ENCODE measurements around the gene THSD7A.
A peak's percentile ranks its signal among the peaks of the same experiment; 100 is the strongest.

THSD7A gene

DNA sequence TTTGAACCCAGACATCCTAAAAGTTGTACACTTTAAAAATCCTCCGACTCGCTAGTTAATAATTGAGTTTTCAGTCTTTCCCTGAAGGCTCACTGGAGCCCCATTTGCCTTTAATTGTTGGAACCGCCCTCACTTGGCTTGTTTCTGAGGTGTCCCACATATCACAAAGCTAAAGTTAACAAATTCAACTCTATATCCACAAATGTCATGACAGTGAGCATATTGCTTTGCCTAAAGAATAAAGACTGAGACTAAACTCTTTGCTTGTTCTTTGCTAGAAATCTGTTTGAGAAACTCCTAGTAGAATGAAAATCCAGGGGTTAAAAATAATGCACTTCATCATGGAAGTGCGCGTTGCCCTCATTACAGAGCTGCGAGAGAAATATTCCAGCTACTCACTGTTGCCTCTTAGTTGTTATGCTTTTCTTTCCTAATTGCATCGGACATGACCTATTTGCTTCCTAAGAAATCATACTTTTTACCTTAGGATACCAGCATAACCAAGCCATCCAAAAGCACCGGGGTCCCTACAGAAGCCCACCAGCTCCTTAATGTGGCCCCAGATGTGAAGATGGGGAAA lies 752 bp downstream of the THSD7A start:
- H3K4me1 Mint-ChIP-seq (ENCODE audit: low read depth), result peaks cover 13% of the 10 kb centered on the region
- peaks cover 52% of the 10 kb centered on the region for H3K27me3 Mint-ChIP-seq
- no peak overlapping the region for H3K4me3 Mint-ChIP-seq
- H3K27ac Mint-ChIP-seq, result no peak overlapping the region
- H3K36me3 Mint-ChIP-seq (ENCODE audit: low read depth), result no peaks in the 10 kb centered on the region
- H3K9me3 Mint-ChIP-seq, result no peaks in the 10 kb centered on the region

DNA sequence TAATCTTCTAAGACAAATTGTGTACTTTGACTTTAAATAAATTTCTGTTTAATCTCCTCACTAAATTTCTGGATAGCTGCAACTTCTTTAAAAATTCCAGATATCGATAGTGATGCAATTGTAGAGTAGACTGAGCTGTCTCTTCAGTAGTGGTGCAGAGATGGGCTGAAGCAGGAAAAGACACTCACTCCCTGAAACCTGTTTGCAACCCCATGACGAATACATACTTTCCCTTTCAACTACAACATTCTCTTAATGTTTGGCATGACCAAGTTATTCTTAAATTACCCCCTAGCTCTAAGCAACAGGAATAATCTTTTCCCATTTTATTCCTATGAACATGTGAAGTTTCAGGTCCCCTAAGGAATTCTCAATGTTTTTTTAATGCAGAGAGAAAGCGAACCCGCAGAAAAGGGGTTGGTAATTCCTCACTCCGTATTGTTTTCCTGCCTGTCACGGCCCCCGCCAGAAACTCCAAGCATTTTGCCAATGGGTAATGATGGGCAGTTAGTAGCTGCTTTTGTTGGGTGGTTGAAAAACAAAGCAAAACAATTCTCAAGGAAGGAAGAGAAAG lies 1.3 kb downstream of the THSD7A start:
- no peaks in the 10 kb centered on the region for H3K36me3 Mint-ChIP-seq (ENCODE audit: low read depth)
- peaks cover 13% of the 10 kb centered on the region for H3K4me1 Mint-ChIP-seq (ENCODE audit: low read depth)

DNA sequence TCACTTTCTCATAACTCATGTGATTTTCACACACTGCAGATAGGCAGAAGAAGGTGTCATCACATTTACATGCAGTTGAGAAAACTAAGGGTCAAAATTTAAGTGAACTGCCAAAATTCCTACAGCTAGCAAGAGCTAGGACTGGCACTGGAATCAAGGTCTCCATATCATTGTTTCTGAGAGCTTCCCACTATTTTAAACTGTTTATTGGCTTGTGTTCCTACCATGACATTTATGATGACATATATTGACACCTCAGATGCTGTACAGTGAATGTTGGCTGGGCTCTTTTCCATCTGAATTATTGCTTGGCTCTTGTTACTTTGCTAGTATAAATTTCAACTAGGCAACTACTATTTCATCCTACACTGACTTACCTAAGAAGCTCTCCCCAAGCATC lies 2.0 kb downstream of the THSD7A start:
- peaks cover 13% of the 10 kb centered on the region for H3K4me1 Mint-ChIP-seq (ENCODE audit: low read depth)
- peaks cover 52% of the 10 kb centered on the region for H3K27me3 Mint-ChIP-seq
- H3K9me3 Mint-ChIP-seq, result no peaks in the 10 kb centered on the region
- no peaks in the 10 kb centered on the region for H3K36me3 Mint-ChIP-seq (ENCODE audit: low read depth)
- no peak overlapping the region for H3K4me3 Mint-ChIP-seq
- H3K27ac Mint-ChIP-seq, result no peak overlapping the region

More for the DNA sequence above, 1.3 kb downstream of the THSD7A start:
- Mint-ChIP-seq H3K27me3 (peaks cover 52% of the 10 kb centered on the region), H3K9me3 (no peaks in the 10 kb centered on the region), H3K4me3 (peak overlapping the region; percentile 17), H3K27ac (no peak overlapping the region)

DNA sequence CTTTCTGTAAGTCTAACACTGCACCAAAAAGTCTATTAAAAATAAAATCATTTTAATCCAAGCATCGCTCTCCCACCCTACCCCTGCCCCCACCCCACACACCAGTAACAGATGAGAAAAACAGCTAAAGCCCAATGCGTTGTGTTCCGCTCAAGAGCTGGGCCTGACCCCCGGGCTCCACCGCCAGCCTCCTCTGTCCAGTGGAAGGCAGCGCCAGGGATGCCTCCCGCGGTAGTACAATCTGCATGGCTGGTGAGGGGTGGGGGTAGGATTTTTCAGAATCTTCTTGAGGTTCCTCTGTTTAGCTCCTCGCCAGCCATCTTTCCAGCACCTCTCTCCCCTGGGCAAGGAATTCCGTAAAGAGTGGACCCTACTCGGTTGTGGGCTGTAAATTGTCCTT lies 12.1 kb downstream of the THSD7A start:
- H3K9me3 Mint-ChIP-seq, result no peaks in the 10 kb centered on the region
- no peaks in the 10 kb centered on the region for H3K27me3 Mint-ChIP-seq
- no peak overlapping the region for H3K27ac Mint-ChIP-seq
- H3K4me1 Mint-ChIP-seq (ENCODE audit: low read depth), result no peaks in the 10 kb centered on the region
- no peak overlapping the region for H3K4me3 Mint-ChIP-seq
- no peaks in the 10 kb centered on the region for H3K36me3 Mint-ChIP-seq (ENCODE audit: low read depth)

DNA sequence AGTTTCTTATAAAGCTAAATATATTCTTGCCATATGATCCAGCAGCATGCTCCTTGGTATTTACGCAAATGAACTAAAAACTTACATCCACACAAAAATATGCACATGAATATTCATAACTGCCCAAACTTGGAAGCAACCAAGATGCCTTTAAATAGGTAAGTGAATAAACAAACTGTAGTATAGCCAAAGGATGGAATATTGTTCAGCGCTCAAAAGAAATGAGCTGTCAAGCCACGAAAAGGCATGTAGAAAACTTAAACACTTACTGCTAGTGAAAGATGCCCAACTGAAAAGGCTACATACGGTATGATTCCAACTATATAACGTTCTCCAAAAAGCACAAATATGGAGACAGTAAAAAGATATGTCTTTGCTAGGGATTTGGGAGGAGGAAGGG lies 12.7 kb downstream of the THSD7A start:
- Mint-ChIP-seq H3K4me3 (no peak overlapping the region), H3K4me1 (ENCODE audit: low read depth) (no peaks in the 10 kb centered on the region), H3K27ac (no peak overlapping the region), H3K9me3 (no peaks in the 10 kb centered on the region), H3K27me3 (no peaks in the 10 kb centered on the region), H3K36me3 (ENCODE audit: low read depth) (no peaks in the 10 kb centered on the region)

DNA sequence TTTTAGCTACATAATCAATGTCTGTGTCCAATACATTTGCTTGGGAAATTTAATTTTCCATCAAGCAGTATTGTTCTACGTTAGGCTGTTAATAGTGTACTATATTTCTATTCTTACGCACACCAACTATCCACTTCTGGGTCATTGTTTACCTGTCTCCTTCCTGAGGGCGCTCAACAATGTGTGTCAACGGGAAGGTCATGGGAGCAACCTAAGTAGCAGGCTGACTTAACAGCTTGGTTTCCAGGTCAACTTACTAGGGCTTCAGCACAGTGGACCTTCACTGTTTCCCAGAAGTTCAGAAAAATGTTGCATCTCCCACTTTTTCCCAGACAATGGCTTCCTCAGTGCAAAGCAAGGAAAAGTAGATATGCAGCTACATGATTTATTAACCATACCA lies 13.7 kb downstream of the THSD7A start:
- H3K4me1 Mint-ChIP-seq (ENCODE audit: low read depth), result no peaks in the 10 kb centered on the region
- H3K9me3 Mint-ChIP-seq, result no peaks in the 10 kb centered on the region
- H3K27me3 Mint-ChIP-seq, result no peaks in the 10 kb centered on the region
- no peaks in the 10 kb centered on the region for H3K36me3 Mint-ChIP-seq (ENCODE audit: low read depth)
- H3K4me3 Mint-ChIP-seq, result no peak overlapping the region
- H3K27ac Mint-ChIP-seq, result no peak overlapping the region

DNA sequence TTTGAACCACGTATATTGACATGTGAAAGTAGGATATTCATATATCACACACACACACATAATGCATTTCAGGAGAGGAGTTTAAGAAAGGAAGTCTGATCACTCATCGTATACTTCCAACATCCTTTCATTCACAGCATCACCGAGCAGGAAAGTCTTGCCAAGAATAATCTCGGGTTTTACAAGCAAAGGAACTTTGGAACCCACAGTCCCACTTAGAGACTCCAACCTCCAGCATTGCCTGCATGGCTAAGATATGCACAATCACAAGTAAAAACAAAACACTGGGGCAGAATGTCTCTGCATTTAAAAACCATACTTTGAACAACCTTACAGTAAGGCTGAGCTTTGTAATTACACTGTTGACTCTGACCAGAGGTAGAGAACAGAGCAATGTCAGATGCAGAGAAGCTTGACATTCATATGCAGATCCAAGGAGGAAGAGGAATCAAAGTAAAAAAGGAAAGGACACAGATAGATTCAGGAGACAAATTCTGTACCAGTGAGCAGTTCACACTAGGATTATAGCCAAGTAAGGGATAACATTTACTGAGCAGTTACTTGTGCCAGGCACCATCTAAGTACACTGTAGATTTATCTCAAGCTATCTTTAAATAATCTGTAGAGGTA lies 14.8 kb downstream of the THSD7A start:
- H3K27me3 Mint-ChIP-seq, result no peaks in the 10 kb centered on the region
- H3K36me3 Mint-ChIP-seq (ENCODE audit: low read depth), result no peaks in the 10 kb centered on the region
- H3K27ac Mint-ChIP-seq, result no peak overlapping the region
- no peaks in the 10 kb centered on the region for H3K4me1 Mint-ChIP-seq (ENCODE audit: low read depth)
- H3K4me3 Mint-ChIP-seq, result no peak overlapping the region
- H3K9me3 Mint-ChIP-seq, result no peaks in the 10 kb centered on the region

DNA sequence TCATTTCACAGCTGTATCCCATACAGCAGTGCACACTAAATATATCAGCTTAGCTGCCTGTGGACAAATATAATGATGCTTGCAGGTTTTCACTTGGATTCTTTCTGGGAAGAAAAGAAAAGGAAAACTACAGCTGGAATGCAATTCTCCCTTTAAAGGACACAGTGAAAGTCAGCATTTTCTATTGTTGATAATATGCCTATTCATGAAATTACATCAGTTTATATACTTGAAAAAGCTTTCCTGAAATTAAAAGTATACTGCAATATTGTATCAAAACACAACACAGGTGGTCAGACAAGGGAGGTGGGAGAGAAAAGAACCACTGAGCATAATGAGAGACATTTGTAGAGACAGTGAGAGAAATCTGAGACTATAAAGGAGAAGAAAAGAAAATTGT lies 20.3 kb downstream of the THSD7A start:
- no peaks in the 10 kb centered on the region for H3K9me3 Mint-ChIP-seq
- H3K4me1 Mint-ChIP-seq (ENCODE audit: low read depth), result no peaks in the 10 kb centered on the region
- no peaks in the 10 kb centered on the region for H3K36me3 Mint-ChIP-seq (ENCODE audit: low read depth)
- no peak overlapping the region for H3K27ac Mint-ChIP-seq
- no peaks in the 10 kb centered on the region for H3K27me3 Mint-ChIP-seq
- H3K4me3 Mint-ChIP-seq, result no peak overlapping the region

DNA sequence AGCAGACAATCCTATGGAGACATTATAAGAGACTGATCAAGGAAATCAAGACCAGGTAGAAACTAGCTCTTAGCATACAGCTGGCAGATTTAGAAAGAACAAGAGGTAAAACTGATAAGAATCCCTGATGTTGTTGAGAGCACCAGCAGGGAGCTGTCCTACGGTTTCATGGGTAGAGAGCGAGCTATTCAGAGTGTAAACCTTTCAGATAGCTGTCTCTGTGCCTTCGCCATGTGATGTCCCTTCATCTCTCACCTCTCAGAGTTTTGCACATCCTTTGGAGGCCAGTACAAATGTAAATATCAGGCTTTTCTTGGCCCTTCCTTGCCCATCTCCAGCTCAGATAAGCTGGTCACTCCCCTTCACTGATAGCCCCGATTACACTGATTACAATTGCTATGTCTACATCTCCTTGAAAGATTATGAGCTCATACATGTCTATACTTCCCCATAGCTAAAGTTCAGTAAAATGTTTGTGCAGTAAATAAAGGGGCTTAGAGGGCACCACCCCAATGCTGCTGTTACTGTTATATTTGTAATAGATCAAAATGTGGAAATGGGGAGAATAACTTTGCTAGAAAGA lies 21.9 kb downstream of the THSD7A start:
- Mint-ChIP-seq H3K9me3 (no peaks in the 10 kb centered on the region), H3K27ac (no peak overlapping the region), H3K4me1 (ENCODE audit: low read depth) (no peaks in the 10 kb centered on the region), H3K36me3 (ENCODE audit: low read depth) (no peaks in the 10 kb centered on the region), H3K4me3 (no peak overlapping the region), H3K27me3 (no peaks in the 10 kb centered on the region)

DNA sequence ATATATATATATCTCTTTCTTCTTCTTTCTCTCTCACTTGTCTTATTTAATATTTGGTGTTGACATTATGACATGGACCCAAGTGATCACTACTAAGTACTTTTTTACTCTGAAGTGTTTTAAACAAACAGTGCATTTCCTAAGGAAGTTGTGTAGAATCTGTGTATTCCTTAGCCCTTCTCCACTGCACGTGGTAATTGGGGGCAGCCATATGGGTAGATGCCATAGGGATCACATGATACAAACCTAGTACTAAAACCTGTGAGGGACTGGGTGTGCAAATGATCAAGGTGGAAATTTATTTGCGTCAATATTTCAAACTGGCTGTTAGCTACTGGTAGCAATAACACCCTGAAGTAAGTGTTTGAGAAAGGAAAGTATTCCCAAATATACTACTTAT lies 25.0 kb downstream of the THSD7A start:
- Mint-ChIP-seq H3K4me3 (no peak overlapping the region), H3K4me1 (ENCODE audit: low read depth) (no peaks in the 10 kb centered on the region), H3K27ac (no peak overlapping the region), H3K9me3 (no peaks in the 10 kb centered on the region), H3K36me3 (ENCODE audit: low read depth) (no peaks in the 10 kb centered on the region), H3K27me3 (no peaks in the 10 kb centered on the region)

DNA sequence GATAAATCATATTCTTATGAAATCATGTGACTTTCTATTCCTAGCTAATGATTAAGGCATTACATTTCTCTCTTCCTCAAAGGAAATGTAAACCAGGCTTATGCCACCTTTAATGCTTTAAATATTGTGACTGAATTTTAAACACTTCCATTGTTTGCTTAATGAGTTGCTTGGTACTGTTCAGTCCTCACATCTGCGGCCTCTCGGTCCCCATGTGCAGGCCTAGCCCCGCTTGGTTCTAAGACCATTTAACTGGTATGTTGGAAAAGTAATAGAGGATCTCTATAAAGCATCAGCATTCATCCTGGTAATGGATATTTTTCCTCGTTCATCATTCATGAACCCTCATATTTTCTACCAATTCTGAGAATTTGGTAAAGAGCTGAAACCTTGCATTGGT lies 27.4 kb downstream of the THSD7A start:
- H3K9me3 Mint-ChIP-seq, result no peaks in the 10 kb centered on the region
- no peaks in the 10 kb centered on the region for H3K36me3 Mint-ChIP-seq (ENCODE audit: low read depth)
- H3K27ac Mint-ChIP-seq, result no peak overlapping the region
- no peak overlapping the region for H3K4me3 Mint-ChIP-seq
- no peaks in the 10 kb centered on the region for H3K4me1 Mint-ChIP-seq (ENCODE audit: low read depth)
- H3K27me3 Mint-ChIP-seq, result no peaks in the 10 kb centered on the region

DNA sequence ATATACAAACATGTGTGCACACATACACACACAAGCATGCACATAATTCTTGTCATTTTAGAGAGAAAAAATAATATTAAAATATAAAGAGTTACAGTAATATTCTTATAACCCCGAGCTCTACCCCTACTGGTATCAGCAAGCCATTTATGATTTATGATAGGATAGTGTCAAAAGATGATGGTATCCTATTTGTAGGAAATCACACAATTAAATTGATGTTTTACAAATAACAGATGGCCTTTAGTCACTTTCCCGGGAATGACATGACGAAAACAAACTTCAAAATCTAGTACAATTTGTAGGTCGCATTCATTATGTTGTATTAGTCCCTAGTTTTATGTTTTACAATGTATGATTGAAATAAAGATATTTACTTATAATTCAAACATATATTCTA lies 36.8 kb downstream of the THSD7A start:
- Mint-ChIP-seq H3K9me3 (no peaks in the 10 kb centered on the region), H3K36me3 (ENCODE audit: low read depth) (no peaks in the 10 kb centered on the region), H3K27ac (no peak overlapping the region), H3K4me3 (no peak overlapping the region), H3K4me1 (ENCODE audit: low read depth) (no peaks in the 10 kb centered on the region), H3K27me3 (no peaks in the 10 kb centered on the region)

DNA sequence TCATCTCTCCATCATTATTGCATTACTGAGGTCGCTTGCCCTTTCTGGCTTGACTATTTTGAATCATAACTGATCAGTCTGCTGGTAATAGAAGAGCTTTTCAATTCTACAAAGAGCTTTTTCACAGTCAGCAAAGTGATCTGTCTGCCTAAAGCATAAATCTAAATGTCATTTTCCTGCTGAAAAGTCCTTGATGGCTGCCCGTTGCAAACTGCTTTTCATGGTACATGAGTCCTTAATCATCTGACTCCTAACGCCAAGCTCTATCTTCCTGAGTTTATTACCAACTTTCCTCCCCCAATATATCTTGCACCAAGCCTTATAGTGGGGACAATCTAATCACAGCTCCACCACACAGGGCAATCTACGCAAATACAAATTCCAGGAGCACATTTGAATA lies 39.8 kb downstream of the THSD7A start:
- Mint-ChIP-seq H3K27me3 (no peaks in the 10 kb centered on the region), H3K36me3 (ENCODE audit: low read depth) (no peaks in the 10 kb centered on the region), H3K27ac (no peak overlapping the region), H3K4me3 (no peak overlapping the region), H3K4me1 (ENCODE audit: low read depth) (no peaks in the 10 kb centered on the region), H3K9me3 (no peaks in the 10 kb centered on the region)

DNA sequence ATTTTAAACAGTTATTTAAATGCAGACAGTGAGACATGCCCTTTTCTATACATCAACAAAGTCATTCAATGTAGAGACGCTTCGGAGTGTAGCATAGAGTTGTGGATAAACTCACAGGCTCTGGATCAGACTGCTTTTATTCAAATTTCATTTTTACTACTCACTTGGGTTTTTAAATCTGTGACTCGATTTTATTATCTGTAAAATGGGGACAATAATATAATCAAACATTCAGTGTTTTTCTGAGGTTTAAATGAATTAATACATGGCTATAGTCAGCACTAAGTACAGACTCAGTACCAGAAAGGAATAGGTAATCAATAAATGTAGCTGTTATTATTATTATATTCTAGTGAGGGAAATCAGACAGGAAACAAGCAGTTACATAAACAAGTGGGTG lies 43.4 kb downstream of the THSD7A start:
- Mint-ChIP-seq H3K36me3 (ENCODE audit: low read depth) (no peaks in the 10 kb centered on the region), H3K9me3 (no peaks in the 10 kb centered on the region), H3K27ac (no peak overlapping the region), H3K4me3 (no peak overlapping the region), H3K4me1 (ENCODE audit: low read depth) (no peaks in the 10 kb centered on the region), H3K27me3 (no peaks in the 10 kb centered on the region)

DNA sequence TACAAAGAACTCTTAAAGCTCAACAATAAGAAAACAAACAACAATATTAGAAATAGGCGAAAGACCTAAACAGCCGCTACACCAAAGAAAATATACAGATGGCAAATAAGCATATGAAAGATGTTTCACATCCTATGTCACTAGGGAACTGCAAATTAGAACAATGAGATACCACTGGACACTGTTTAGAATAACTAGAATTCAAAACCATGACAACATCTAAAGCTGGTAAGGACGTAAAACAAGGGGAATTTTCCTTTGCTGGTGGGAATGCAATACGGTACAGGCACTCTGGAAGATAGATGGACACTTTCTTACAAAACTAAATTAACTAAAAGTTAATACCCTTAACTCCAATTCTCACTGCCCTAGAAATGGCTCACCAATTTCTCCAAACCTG lies 44.5 kb downstream of the THSD7A start:
- Mint-ChIP-seq H3K27ac (no peak overlapping the region), H3K4me3 (no peak overlapping the region)

DNA sequence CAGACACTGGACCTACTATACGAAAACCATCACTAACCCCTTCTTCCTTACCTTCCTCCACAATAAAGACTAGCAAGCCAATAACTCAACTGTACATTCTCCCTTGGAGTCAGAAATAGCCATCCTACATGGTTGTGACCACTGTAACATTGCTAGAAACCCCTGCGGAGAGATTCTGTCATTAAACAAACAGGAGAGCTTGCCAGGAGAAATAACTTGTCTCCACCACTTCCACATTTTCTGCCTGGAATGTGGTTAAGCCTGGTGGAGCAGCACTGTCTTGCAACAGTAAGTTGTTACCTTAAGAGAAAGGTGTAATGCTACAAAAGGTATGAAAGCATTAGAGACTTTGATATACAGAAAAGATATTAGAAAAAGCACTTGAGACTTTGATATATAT lies 45.8 kb downstream of the THSD7A start:
- H3K9me3 Mint-ChIP-seq, result no peaks in the 10 kb centered on the region
- no peaks in the 10 kb centered on the region for H3K4me1 Mint-ChIP-seq (ENCODE audit: low read depth)
- H3K4me3 Mint-ChIP-seq, result no peak overlapping the region
- no peaks in the 10 kb centered on the region for H3K27me3 Mint-ChIP-seq
- H3K27ac Mint-ChIP-seq, result no peak overlapping the region
- H3K36me3 Mint-ChIP-seq (ENCODE audit: low read depth), result no peaks in the 10 kb centered on the region

More for the DNA sequence above, 44.5 kb downstream of the THSD7A start:
- Mint-ChIP-seq H3K36me3 (ENCODE audit: low read depth) (no peaks in the 10 kb centered on the region), H3K4me1 (ENCODE audit: low read depth) (no peaks in the 10 kb centered on the region), H3K9me3 (no peaks in the 10 kb centered on the region), H3K27me3 (no peaks in the 10 kb centered on the region)

All from stimulated activated naive CD8-positive, alpha-beta T cell treated with anti-CD3 and anti-CD28 coated beads, Interleukin-15, Interleukin-2, amounts not matched to agents 100 ng/mL and 50 ng/mL, for 24 hours (primary cell).